Erythroblast (primary cell): ENCODE measurements around the gene SF3B1.
"Not testable (repeated sequence)": the region's sequence is repeated elsewhere in the genome, so short reads cannot be mapped to it uniquely, and the experiment has no call there.

Source experiments
- GATA1 ChIP-seq: IDR thresholded peaks from 2 replicates; pipeline ENCODE4 v1.6.1; 2011; ENCODE audit warnings: low read depth, mild to moderate bottlenecking, control low read depth, low read length, moderate library complexity
- POLR2A ChIP-seq: IDR thresholded peaks from 2 replicates; pipeline ENCODE4 v1.6.1; 2011; ENCODE audit warnings: mild to moderate bottlenecking, low read length

GRCh38 chr2:197379918-197380309 is 54.9 kb downstream of the SF3B1 start:
- not testable (repeated sequence) for TF ChIP-seq POLR2A, GATA1
